Stimulated activated CD8-positive, alpha-beta memory T cell treated with anti-CD3 and anti-CD28 coated beads, Interleukin-15, amount 100 ng/mL, for 1 hour (primary cell): Measurements from ENCODE around the gene SLC6A4.
"Not testable (repeated sequence)": the region's sequence is repeated elsewhere in the genome, so short reads cannot be mapped to it uniquely, and the experiment has no call there.

Experiments used
- DNase-seq: peaks from one replicate; pipeline ENCODE4 v3.0.0-alpha.2; 2020; ENCODE audit warnings: low read depth

SLC6A4 gene

DNA sequence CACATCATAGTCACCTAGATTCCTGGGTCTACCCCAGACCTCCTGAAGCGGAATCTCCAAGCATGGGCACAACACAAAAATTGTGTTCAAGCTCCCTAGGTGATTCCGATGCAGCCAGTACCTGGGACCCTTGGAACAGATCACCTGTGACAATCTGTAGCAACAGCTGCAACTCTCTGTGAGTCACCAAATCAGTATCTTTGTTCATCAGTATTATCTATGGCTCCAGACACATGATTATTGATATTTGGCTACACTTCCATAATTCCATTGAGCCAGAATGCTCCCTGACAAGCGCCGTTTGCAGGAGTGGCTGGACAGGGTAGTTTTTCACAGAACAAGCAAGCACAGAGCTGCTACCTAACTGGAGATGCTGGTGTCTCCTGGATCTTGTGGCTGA, 16.2 kb downstream of the SLC6A4 start:
- DNase-seq = no peak

DNA sequence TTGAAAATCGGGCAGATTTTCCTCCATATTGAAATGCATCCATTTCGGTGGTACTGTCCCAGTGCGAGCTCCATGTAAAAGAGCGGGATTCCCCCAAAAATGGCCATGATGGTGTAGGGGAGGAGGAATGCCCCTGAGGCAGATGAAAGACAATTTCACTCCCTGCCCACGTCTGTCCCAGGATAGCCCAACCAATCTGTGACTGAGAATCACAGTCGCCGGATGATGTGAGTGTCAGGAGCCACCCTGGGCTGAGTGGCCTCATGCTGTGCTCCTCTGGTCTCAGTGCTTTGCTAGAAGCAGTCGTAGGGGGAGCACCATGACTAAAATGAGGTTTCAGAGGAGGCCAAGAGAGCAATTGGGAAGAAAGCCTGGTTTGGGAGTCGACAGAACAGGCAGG, 16.7 kb downstream of the SLC6A4 start:
- DNase-seq = no peak

DNA sequence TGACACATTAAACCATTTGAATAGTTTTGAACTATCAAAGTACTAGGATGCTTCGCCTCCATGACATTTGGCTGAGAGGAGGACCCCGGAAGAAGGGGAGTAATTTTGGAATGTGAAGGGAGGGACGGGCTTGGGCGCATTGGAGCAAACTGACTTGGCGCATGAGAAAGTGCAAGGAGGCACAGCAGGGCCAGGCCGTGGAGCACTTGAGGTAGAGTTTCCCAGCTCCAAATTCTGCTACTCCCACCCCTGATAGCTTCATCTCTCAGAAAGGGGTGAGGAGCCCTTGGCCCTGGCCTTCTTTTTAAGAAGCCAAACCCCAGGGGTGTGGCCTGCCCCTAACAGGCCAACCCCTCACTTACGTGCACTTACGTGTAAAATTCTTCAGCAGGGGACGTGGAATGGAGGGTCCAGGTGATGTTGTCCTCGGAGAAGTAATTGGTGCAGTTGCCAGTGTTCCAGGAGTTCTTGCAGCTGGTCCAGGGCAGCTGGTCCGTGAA, 17.7 kb downstream of the SLC6A4 start:
- no peak for DNase-seq

DNA sequence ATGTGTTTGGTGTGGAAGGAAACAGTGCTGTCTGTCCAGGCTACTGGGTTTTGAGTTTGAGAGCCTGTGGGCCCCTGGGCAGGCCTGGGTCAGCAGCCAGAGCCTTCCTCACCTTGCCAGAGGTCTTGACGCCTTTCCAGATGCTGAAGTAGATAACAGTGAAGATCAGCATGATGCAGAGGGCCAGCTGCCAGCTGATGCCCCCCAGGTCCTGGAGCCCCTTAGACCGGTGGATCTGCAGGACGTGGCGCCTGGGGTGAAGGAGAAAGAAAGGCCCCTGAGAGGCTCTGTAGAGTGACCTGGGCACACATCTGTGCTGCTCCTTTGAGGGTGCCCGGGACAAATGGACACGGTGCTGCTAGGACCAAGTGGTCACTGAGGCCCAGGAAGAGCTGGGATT, 18.4 kb downstream of the SLC6A4 start:
- DNase-seq = no peak

DNA sequence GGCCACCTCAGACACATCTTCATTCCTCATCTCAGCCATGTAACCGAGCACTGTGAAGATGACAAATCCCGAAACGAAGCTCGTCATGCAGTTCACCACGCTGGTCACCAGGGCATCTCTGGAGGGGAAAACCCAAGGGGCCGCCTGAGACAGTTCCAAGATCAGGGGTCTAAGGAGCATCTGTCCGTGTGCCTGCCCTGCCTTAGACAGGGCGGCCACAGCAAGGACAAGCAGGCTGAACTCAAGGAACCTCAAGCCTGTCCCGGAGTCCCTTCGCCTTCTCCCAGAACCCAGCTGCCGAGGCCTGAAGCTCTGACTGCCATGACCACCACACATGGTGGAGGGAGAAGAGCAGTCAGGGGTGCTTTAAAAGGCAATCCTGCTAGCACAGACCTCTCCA, 22.7 kb downstream of the SLC6A4 start:
- no peak for DNase-seq

DNA sequence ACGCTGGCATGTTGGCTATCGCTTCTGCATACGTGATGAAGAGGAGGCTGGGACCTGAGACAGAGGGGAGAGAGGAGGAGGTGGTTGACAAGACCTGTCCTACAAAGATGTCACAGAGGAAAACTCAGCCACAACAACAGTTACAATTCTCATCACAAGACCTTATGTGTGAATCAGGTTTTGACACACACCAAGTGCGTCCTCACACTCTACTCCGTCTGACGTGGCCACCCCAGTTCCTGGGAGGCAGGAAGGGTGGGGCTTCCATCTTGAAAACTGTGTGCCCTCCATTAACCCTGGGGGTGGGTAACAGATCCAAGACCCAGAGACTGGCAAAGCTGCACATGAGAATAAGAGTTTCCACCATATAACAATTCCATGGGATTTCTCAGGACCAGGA, 24.1 kb downstream of the SLC6A4 start:
- DNase-seq = no peak

DNA sequence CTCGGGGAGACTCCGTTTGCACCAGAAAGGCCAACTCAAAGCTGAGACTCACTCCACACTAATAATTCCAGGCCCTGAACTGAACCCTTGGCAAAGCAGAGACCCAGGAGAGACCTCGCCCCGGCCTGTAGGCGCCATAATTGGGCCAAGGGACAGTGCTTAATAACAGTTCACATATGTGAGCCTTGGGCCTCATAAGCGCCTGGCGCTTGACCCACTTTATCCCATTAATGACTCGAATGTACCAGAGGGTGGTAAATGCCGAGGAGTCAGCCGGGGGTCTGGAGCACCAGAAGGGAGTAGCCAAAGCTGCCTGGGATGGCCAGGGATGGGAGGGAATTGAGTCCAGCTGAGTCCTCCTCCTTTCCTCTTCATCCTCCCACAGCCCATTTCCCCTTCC, 24.6 kb downstream of the SLC6A4 start:
- no peak for DNase-seq

DNA sequence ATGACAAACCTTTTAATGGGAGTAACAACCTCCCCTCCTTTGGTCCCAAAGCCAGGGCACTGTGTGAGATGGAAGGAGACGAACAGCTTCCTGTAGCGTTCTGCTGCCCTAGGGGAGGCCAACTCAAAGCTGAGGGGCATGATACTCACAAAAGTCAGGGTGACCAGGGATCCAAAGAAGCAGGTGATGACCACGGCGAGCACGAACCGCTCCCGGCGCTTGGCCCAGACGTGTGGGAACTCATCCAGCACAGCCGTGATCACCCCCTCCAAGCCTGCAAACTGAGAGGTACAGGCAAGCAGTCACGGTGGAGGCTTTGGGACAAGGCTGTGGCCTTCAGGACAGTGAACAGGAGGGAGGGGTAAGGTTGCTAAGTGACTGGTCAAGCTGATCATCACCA, 25.1 kb downstream of the SLC6A4 start:
- DNase-seq = no peak

DNA sequence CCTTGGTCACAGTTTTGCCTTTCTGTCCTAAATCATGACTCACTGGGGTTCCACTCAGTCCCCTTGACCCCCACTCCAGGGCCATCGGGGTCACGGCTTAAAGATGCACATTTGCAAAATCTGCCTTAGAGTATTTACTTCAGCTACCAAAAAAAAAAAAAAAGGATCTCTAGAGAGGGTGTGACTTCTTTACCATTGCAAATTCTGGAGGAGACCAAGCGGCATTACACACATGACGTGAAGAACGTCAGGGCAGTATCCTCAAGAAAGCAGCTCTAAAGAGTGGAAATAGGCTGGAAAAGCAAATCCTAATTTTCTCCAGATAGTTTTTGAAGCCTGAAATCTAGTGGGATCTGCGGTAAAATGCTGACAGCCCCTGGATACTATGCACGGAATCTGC, 25.6 kb downstream of the SLC6A4 start:
- no peak for DNase-seq

DNA sequence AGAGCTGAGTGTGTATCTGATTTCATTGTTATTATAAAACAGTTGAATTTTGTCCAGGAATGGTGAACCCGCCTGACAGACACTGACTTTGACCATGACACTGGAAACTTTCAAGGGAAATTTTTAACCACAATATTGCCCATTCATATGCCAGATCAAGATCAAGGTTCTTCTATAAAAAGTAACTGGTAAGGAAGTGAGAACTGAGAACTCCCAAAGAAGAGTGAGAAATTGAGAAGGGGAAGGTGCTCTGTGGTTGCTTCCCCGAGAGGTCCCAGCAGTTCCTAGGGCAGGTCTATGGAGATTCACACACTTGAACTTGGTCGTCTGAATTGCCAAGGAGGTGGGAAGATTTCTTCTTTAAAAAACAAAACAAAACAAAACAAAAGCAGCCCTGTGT, 27.3 kb downstream of the SLC6A4 start:
- no peak for DNase-seq

DNA sequence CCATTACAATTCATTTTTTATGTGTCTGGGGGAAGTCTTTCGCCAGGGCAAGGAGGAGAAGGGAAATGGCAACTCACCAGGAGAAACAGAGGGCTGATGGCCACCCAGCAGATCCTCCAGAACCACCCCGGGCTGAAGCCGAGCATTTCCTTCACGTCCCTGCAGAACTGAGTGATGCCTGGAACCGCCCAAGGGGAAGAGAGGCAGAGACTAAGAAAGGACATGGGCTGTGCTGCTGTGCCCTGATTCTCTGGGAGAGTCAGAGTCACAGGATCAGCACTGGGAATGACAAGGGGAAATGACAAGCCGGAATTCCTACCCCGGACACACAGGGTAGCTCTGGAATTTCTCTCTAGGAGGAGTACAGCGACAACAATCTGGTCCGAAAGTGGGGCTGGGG, 27.8 kb downstream of the SLC6A4 start:
- DNase-seq = no peak

DNA sequence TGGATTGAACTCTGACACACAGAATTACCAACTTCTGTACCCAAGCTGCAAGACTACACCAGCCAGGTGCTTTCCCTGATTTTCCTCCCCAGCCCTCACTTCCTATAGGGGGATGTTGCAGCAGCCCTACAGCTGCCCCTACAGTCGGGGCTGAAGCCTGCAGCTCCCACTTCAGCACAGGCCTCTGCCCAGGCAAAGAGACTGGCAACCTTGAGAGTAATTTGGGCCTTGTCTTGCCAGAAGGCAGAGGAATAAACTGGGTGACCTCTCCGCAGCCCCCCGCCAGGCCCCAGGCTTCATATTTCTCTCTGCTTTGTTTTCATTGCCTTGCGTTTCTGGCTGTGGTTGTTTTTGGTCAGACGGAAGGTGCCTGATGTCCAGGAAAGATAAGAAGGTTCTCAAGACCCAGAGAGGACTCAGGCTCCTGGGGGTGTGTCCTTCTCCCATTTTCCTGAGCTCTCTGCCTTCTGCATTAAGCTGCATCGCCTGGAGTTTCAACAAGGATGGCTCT, 32.0 kb downstream of the SLC6A4 start:
- DNase-seq = no peak

DNA sequence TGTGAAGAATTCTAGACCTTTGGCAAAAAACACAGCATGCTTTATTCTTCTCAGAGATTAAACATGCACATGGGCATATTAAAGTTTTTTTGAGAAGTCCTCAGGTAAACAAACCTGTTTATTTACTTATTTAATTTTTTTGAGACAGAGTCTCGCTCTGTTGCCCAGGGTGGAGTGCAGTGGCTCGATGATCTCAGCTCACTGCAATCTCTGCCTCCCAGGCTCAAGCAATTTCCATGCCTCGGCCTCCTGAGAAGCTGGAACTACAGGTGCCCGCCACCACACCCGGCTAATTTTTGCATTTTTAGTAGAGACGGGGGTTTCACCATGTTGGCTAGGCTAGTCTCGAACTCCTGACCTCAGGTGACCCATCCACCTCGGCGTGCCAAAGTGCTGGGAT, 34.8 kb downstream of the SLC6A4 start:
- DNase-seq = not testable (repeated sequence)

DNA sequence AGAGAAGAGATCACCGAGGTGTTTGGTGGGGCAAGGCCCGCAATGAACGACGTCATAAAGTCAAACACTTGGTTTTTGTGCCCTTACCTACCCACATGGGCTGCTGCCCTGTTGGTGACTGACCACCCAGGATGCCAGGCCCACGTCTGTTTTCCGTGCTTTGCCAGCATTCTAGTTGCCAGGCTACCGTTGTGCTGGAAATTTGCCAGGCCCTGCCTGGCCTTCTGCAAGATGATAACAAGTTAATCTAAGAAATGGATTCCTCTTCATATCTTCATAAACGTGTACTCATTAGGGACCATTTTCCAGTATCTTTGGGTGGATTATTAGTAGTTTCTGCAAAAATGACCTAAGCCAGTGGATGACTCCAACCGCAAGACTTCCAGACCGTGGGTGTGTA, 35.4 kb downstream of the SLC6A4 start:
- DNase-seq = no peak

DNA sequence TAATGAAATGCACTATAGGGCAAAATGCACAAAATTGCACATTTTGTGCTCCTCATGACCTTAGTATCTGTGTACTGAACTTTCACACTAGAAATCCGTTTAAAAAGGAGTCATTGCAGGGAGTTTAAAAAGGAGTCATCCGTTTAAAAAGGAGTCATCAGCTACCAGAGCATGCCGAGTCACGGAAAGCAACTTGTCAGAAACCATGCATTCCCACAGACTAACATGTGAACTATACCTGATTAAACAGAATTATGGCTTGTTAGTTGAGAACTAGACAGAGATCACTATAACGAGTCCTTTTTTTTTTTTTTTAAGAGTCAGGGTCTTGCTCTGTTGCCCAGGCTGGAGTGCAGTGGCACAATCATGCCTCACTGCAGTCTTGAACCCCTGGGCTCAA, 35.9 kb downstream of the SLC6A4 start:
- no peak for DNase-seq

DNA sequence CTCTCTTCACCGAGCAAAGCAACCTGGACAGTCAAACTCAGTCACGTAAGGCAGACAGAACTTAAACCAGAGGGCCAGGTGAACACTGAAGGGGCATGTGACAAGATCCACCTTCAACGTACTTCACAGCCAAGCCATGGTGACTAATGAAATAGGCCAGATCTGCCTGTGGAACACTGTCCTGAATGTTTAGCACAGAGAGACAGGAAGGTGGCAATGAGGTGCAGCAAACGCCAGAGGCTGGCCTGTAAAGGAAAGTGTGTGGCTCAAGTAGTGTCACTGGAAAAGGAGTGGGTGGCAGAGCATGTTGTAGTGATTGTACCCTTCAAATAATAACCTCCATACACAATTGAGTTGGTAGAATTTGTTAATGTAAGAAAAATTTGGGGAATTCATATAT, 38.1 kb downstream of the SLC6A4 start:
- no peak for DNase-seq

DNA sequence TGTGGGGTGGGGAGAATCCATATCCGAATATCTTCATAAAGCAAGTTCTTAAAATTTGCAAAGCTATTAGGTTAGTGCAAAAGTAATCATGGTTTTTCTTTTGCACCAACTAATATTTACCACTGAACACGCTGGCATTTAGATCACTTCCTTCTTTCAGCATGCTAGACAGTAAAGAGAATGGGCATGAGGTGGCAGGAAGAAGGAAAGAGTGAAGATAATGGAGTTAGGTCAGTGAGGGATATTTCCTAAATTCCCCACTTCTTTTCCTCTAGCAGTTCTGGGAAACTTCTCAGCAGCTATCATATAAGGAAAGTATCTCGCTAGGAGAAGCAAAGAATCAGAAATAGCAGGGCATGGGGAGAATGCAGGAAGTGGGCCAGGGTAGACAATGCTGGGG, 39.0 kb downstream of the SLC6A4 start:
- no peak for DNase-seq

DNA sequence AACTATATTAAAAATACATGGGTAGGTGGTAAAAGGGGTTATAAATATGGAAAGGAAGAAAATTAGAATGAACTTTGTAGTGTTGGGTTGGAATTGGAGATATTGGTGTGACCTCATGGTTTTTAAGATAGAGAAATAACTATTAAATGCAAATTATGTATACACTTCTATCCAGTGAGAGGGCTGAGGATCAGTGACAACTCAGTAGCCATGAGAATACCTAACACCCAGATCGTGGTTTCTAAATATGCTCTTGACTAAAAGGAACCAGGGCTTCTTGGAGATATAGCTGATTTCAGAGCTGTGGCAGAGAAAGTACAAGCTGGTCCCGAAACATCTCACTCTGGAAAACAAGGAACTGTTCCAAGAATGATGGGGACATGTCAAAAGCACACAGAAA, 44.4 kb downstream of the SLC6A4 start:
- no peak for DNase-seq

DNA sequence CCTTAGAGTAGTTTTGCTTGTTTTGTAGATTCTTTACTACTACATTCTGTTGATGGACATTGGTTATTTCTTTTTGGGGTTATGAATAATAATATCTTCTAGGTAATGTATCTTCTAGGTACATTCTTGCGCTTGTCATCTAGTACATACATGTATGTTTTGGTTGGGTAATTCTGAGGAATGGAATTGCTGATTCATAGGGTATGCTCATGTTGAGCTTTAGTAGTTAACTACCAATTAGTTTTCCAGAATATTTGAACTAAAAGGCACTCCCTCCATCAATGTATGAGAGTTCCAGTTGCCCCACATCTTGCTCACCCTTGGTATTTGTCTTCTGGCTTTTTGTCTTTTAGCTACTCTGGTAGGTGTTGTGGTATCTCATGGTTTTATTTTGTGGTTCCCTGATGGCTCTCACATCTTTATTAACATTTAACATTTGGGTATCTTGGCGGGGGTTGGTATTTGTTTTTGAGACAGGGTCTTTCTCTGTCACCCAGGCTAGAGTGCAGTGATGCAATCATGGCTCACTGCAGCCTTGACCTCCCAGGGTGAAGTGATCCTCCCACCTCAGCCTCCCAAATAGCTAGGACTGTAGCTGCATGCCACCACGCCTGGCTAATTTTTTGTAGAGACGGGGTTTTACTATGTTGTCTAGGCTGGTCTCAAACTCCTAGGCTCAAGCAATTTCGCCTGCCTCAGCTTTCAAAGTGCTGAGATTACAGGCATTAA, 47.1 kb downstream of the SLC6A4 start:
- DNase-seq = no peak

DNA sequence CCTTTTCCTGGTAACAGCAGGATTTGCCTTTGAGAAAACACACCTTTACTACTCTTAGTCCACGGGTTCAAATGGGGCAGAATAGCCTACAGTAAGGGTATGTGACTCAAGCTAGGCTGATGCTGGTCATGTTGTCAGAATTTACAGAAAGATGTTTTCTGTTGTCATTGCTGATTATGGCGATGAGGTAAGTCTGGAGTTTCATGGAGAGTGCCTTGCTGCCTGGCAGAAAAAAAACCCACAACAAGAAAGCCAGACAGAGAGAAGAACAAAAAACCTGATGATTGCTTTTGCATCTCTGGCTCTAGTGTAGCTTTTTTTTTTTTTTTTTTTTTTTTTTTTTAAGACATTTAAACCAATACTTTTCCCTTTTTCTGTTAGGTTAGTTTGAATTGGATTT, 47.9 kb downstream of the SLC6A4 start:
- no peak for DNase-seq

DNA sequence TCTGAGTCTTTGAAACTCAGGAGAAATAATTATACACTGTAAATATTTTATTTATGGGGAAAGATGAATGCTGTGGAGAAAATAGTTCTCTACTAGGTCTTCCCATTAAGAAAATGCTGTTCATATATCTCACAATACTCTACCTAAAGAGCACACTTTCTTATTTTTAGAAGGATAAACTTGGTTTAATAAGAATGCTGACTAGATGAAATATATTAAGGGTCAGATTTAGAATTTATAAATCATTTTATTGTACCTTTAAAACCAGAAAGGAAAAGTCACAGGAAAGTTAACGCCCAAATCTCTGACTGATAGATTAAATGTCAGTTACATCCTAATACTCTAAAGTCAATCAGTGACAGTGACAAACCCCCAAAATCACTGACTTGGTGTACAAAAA, 48.7 kb downstream of the SLC6A4 start:
- no peak for DNase-seq

DNA sequence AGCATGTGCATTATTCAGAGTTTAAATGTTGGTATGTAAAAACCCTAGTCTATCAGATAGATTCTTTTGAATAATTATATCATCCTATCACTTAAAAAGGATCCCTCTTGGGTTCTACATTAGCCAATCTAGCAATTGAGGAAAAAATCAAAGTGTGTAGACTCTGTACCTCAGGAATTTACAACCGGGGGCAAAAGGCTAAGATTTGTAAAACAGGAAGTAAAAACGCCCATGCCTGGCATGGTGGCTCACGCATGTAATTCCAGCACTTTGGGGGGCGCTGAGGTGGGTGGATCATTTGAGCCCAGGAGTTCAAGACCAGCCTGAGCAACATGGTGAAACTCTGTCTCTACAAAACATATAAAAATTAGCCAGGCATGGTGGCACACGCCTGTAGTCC, 58.6 kb downstream of the SLC6A4 start:
- DNase-seq = no peak

DNA sequence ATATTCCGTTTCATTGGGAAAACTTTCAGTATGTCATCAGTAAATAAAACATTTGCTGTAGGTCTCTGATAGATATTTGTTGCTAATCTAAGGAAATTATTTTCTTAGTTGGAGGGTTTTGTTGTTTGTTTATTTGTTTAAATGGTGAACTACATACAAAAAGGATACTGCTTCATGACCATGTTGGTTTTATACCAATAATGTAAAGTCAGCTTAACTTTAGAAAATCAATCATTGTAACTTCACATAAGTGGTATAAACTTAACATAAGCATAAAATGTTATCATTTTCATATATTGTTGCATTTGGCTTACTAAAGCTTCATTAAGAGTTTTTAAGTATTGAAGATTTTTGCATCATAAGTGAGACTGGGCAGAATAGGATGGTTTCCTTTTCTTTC, 60.9 kb downstream of the SLC6A4 start:
- no peak for DNase-seq

DNA sequence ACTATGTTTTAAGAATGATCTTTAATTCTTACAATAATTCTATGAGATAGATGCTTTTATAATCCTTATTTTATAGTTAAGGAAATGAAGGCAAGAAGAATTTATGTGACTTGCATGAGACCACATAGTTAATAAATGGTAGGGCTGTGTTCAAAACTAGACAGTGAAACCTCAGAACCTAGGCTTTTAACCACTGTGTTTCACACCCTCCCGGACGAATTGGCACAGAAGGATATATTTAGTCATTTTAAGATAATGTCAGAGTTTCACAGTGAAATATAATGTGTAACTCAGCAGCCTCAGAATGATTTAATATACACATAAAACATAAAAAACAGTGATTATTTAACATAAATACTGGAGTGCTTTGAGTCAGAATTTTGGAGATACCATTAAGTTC, 61.8 kb downstream of the SLC6A4 start:
- DNase-seq = no peak
